Suprapubic skin (tissue), 4 donors: ENCODE measurements around the gene AUTS2. TPM values are rescaled to one million over a fixed set of nuclear protein-coding genes. Genes with fewer than 3 reads are reported as not detected.

Experiments used
- DNase-seq, 2 donors: peaks; one replicate each; pipeline ENCODE4 v3.0.0-alpha.2; 2019; ENCODE audit warnings: low spot score in 2 of 2
- H3K27ac ChIP-seq: fragments of 200-600 bp; sonication (generic); one replicate; pipeline ENCODE4 v1.5.1; 2019
- H3K27me3 ChIP-seq: fragments of 200-600 bp; sonication (generic); one replicate; pipeline ENCODE4 v1.5.1; 2019
- H3K36me3 ChIP-seq: fragments of 200-600 bp; sonication (generic); one replicate; pipeline ENCODE4 v1.5.1; 2019
- H3K4me1 ChIP-seq: fragments of 200-600 bp; sonication (generic); one replicate; pipeline ENCODE4 v1.5.1; 2019
- H3K4me3 ChIP-seq: fragments of 200-600 bp; sonication (generic); one replicate; pipeline ENCODE4 v1.5.1; 2019; ENCODE audit warnings: mild to moderate bottlenecking
- H3K9me3 ChIP-seq: fragments of 200-600 bp; sonication (generic); one replicate; pipeline ENCODE4 v1.5.1; 2019
- EP300 ChIP-seq: sonication (generic); formaldehyde crosslinking; IDR thresholded peaks from one replicate; pipeline ENCODE4 v1.6.1; 2017; ENCODE audit warnings: antibody characterized with exemption
- POLR2A ChIP-seq, 2 donors: fragments of 450-650 bp; IDR thresholded peaks; one replicate each; pipeline ENCODE4 v1.6.1; 2017; ENCODE audit warnings: antibody characterized with exemption in 2 of 2, mild to moderate bottlenecking in 2 of 2, moderate library complexity in 2 of 2
- POLR2AphosphoS5 ChIP-seq, 3 donors: sonication (generic); formaldehyde crosslinking; IDR thresholded peaks; one replicate each; pipeline ENCODE4 v1.6.1; 2017; ENCODE audit warnings: antibody characterized with exemption in 3 of 3
- WGBS: methylation state at CpG from one replicate; pipeline ENCODE4 v1.1.5; 2018; 5-methylcytosine and 5-hydroxymethylcytosine counted together
- total RNA-seq, 4 donors: library from RNA; depleted of rRNA; stranded (reverse); fragments of >200 nt; gene quantifications; one replicate each; pipeline ENCODE4 v1.1.0, GENCODE V29; 2016
- TF ChIP-seq, protein P1 (sequence below), 2 donors: fragments of 200-600 bp in 1 of 2; fragments of 450-650 bp in 1 of 2; sonication (generic) in 1 of 2; IDR thresholded peaks; one replicate each; pipeline ENCODE4 v1.5.1; 2016 to 2019; ENCODE audit warnings: antibody characterized with exemption in 2 of 2, mild to moderate bottlenecking in 1 of 2, moderate library complexity in 1 of 2

AUTS2 gene
- total RNA-seq, 4 donors from 2014 or later, result 31.0 to 102 (median 56.4) TPM

DNA sequence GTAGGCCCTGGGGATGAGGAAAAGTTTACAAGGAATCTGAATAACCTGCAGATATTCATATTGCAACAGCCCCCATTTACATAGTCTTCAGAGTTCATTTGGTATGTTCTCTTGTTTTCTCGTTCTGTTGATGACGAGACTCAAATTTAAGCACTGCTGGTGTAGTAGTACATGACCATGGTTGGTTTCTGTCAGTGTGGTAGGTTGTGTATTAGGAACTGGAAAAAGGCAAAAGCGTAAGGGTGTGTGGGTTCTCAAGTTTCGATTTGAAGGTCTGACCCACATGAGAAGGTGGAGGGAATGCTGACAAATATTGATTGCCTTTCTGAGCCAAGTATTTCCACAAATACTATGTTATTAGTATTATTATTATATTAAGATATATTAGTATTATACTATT lies 151.7 kb downstream of the AUTS2 start:
- H3K36me3 ChIP-seq, result no peaks in the 10 kb centered on the region
- TF ChIP-seq, protein P1, sequence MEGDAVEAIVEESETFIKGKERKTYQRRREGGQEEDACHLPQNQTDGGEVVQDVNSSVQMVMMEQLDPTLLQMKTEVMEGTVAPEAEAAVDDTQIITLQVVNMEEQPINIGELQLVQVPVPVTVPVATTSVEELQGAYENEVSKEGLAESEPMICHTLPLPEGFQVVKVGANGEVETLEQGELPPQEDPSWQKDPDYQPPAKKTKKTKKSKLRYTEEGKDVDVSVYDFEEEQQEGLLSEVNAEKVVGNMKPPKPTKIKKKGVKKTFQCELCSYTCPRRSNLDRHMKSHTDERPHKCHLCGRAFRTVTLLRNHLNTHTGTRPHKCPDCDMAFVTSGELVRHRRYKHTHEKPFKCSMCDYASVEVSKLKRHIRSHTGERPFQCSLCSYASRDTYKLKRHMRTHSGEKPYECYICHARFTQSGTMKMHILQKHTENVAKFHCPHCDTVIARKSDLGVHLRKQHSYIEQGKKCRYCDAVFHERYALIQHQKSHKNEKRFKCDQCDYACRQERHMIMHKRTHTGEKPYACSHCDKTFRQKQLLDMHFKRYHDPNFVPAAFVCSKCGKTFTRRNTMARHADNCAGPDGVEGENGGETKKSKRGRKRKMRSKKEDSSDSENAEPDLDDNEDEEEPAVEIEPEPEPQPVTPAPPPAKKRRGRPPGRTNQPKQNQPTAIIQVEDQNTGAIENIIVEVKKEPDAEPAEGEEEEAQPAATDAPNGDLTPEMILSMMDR (IDR thresholded peaks at IDR 0.05), result no peak
- no peak for TF ChIP-seq EP300
- TF ChIP-seq POLR2AphosphoS5 (IDR thresholded peaks at IDR 0.05), result no peak
- TF ChIP-seq POLR2A (IDR thresholded peaks at IDR 0.05), result no peak
- no peaks in the 10 kb centered on the region for H3K27me3 ChIP-seq
- no peak overlapping the region for H3K27ac ChIP-seq
- H3K9me3 ChIP-seq, result no peaks in the 10 kb centered on the region
- no peak overlapping the region for H3K4me3 ChIP-seq
- 91% methylated on average over 4 of the region's 4 CpGs for WGBS
- DNase-seq, result no peak
- peaks cover 4% of the 10 kb centered on the region for H3K4me1 ChIP-seq

DNA sequence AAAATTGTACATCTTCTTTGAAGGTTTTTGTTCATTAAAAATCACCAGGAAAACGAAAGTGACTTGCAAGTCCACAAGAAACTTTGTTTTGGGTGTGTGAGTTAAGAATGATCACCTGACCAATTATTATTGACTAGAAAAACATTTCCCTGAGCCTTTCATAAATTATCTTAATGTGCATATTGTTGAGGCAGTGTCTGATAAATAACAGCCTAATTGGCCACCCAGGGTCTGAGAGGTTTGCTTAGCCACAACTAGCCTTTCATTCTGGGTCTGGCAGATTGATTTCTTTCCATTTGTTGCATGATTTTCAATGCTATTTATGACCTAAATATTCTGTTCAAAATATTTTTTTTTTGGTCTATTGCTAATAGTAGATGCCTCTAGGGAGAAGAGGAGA lies 152.8 kb downstream of the AUTS2 start:
- DNase-seq, result no peak
- TF ChIP-seq, protein P1 (IDR thresholded peaks at IDR 0.05), result no peak
- TF ChIP-seq POLR2AphosphoS5 (IDR thresholded peaks at IDR 0.05), result no peak
- TF ChIP-seq POLR2A (IDR thresholded peaks at IDR 0.05), result no peak
- no peak for TF ChIP-seq EP300
- no peaks in the 10 kb centered on the region for H3K9me3 ChIP-seq
- no peak overlapping the region for H3K4me3 ChIP-seq
- H3K4me1 ChIP-seq, result peaks cover 4% of the 10 kb centered on the region
- H3K27ac ChIP-seq, result no peak overlapping the region
- WGBS, result 69% methylated on average over 1 of the region's 1 CpG
- no peaks in the 10 kb centered on the region for H3K36me3 ChIP-seq
- no peaks in the 10 kb centered on the region for H3K27me3 ChIP-seq

DNA sequence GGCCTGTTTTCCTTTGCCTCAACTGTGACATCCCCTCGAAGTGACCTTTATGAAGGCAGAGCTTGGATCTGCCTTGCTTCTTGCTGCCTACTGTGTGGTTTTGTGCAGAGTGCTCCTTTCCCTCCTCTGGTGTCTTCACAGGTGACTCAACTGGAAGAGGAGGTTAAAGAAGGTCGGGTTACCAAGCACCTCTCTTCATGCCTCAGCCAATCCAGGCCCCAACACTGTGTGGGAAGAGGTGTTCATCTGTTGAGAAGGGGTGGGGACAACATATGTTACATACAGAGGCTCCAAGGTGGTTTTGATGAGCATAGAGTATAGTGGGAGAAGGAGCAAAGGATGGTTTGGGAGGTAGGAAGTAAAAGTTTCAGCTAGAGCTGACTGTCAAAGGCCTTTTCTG lies 155.7 kb downstream of the AUTS2 start:
- Histone ChIP-seq H3K27me3 (no peaks in the 10 kb centered on the region), H3K4me1 (peaks cover 8% of the 10 kb centered on the region), H3K9me3 (no peaks in the 10 kb centered on the region), H3K4me3 (no peak overlapping the region), H3K27ac (no peak overlapping the region), H3K36me3 (no peaks in the 10 kb centered on the region)
- TF ChIP-seq, protein P1 (IDR thresholded peaks at IDR 0.05), result no peak
- TF ChIP-seq EP300 (no peak), POLR2AphosphoS5 (IDR thresholded peaks at IDR 0.05) (no peak), POLR2A (IDR thresholded peaks at IDR 0.05) (no peak)
- 41% methylated on average over 2 of the region's 2 CpGs for WGBS
- no peak for DNase-seq

DNA sequence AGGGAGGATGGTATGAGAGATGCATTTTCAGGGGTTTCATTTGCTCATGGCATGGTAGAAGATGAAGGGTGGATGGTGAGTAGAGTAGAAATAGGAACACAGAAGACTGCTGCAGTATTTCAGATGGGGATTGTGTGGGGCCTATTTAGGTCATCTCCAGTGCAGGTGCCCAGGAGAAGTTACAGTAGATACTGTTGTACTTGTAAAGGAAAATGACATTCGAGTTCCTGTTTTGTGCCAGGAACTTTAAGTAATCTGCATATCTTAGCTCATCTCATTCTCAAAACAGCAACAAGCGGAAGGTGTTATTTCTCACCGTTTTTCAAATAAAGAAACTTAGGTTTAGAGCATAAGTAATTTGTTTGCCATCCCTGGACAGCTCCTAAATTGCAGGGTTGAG lies 156.2 kb downstream of the AUTS2 start:
- no peak overlapping the region for H3K4me3 ChIP-seq
- 65% methylated on average over 3 of the region's 3 CpGs for WGBS
- DNase-seq, result no peak
- H3K4me1 ChIP-seq, result peaks cover 8% of the 10 kb centered on the region
- H3K27ac ChIP-seq, result no peak overlapping the region
- no peaks in the 10 kb centered on the region for H3K9me3 ChIP-seq
- no peaks in the 10 kb centered on the region for H3K27me3 ChIP-seq
- TF ChIP-seq, protein P1 (IDR thresholded peaks at IDR 0.05), result no peak
- TF ChIP-seq EP300 (no peak), POLR2AphosphoS5 (IDR thresholded peaks at IDR 0.05) (no peak), POLR2A (IDR thresholded peaks at IDR 0.05) (no peak)
- H3K36me3 ChIP-seq, result no peaks in the 10 kb centered on the region

DNA sequence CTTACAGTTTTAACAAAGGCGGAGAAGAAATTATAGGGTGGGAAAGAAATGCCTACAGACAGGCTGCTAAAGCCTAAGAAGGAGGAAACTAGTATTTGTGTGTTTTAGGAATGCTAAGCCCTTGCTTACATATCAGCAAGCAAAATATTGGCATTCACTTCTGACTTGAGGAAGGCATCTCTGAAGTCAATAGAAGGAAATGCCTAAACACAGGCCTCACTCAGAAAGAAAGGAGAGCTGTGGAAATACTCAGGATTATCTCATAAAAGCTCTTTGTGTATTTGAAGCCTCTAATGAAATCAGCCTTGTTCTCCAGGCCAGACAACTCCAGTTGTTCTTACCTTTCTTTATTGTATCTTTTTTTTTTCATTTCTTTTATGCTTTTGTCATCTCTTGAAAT lies 158.0 kb downstream of the AUTS2 start:
- Histone ChIP-seq H3K9me3 (no peaks in the 10 kb centered on the region), H3K27ac (no peak overlapping the region), H3K4me3 (no peak overlapping the region), H3K36me3 (no peaks in the 10 kb centered on the region), H3K27me3 (no peaks in the 10 kb centered on the region), H3K4me1 (peaks cover 8% of the 10 kb centered on the region)
- WGBS, result 78% methylated on average over 1 of the region's 1 CpG
- no peak for DNase-seq
- no peak for TF ChIP-seq POLR2AphosphoS5 (IDR thresholded peaks at IDR 0.05)
- no peak for TF ChIP-seq EP300
- no peak for TF ChIP-seq POLR2A (IDR thresholded peaks at IDR 0.05)
- TF ChIP-seq, protein P1 (IDR thresholded peaks at IDR 0.05), result no peak
